Caco-2 (cell line): ENCODE results near the gene C3orf85. TPM values are rescaled to one million over a fixed set of nuclear protein-coding genes. Genes with fewer than 3 reads are reported as not detected.

Source experiments
- Bru-seq: library from RNA; stranded (reverse); fragments of 400-500 nt; gene quantifications from one replicate; lab custom pipeline; 2021; lab: Mats Ljungman, UMichigan
- BruChase-seq, 2 experiments: library from RNA; stranded (reverse); fragments of 400-500 nt; gene quantifications; one replicate each; lab custom pipeline; 2021; lab: Mats Ljungman, UMichigan
- BruUV-seq: library from RNA; stranded (reverse); fragments of 400-500 nt; replicated peaks from 2 replicates; lab custom pipeline; 2021; lab: Mats Ljungman, UMichigan
- CTCF ChIA-PET: fragments of 300-600 bp; sonication (Branson Sonifier 250); formaldehyde crosslinking; loops from one replicate; lab custom pipeline; 2022; ENCODE audit warnings: antibody characterized with exemption; lab: Charles Lee
- POLR2A ChIA-PET: fragments of 300-600 bp; sonication (Branson Sonifier 250); formaldehyde crosslinking; loops from one replicate; lab custom pipeline; 2022; ENCODE audit warnings: antibody characterized with exemption; lab: Charles Lee
- DNase-seq, 2 experiments: peaks; one replicate each; pipeline versions ENCODE4 v3.0.0 to v3.0.0-alpha.2; 2020 to 2022
- H3K27me3 ChIP-seq: replicated peaks from 2 replicates; pipeline ENCODE4 v1.6.0; 2011; ENCODE audit warnings: low read length; ENCODE audit not compliant: control insufficient read depth, insufficient read depth
- H3K36me3 ChIP-seq: 2 replicates; pipeline ENCODE4 v1.5.1; 2011; ENCODE audit warnings: low read length; ENCODE audit not compliant: control insufficient read depth, insufficient read depth
- H3K4me1 ChIP-seq: fragments of 250-450 bp; sonication (Bioruptor Pico); 2 replicates; pipeline ENCODE4 v1.5.1; 2020; ENCODE audit warnings: mild to moderate bottlenecking
- H3K4me3 ChIP-seq: 2 replicates; pipeline ENCODE4 v1.5.1; 2011; ENCODE audit warnings: low read depth, mild to moderate bottlenecking, control low read depth, low read length
- H3K9me3 ChIP-seq: fragments of 250-450 bp; sonication (Bioruptor Pico); 2 replicates; pipeline ENCODE4 v1.5.1; 2020; ENCODE audit warnings: mild to moderate bottlenecking, moderate library complexity
- H3K27ac Mint-ChIP-seq: one replicate; pipeline ENCODE4 v1.8.0; 2022; ENCODE audit warnings: mixed read lengths; ENCODE audit not compliant: unreplicated experiment
- H3K27me3 Mint-ChIP-seq: one replicate; pipeline ENCODE4 v1.8.0; 2022; ENCODE audit warnings: mixed read lengths; ENCODE audit not compliant: insufficient read depth, unreplicated experiment
- H3K36me3 Mint-ChIP-seq: one replicate; pipeline ENCODE4 v1.8.0; 2022; ENCODE audit warnings: mild to moderate bottlenecking, mixed read lengths; ENCODE audit not compliant: insufficient read depth, unreplicated experiment
- H3K4me1 Mint-ChIP-seq: one replicate; pipeline ENCODE4 v1.8.0; 2022; ENCODE audit warnings: low read depth, mixed read lengths; ENCODE audit not compliant: unreplicated experiment
- H3K4me3 Mint-ChIP-seq: one replicate; pipeline ENCODE4 v1.8.0; 2022; ENCODE audit warnings: mild to moderate bottlenecking, moderate library complexity, mixed read lengths; ENCODE audit not compliant: unreplicated experiment
- H3K9me3 Mint-ChIP-seq: one replicate; pipeline ENCODE4 v1.8.0; 2022; ENCODE audit warnings: mixed read lengths; ENCODE audit not compliant: unreplicated experiment
- CTCF ChIP-seq, 2 experiments: fragments of 200-600 bp in 1 of 2; IDR thresholded peaks; 1 replicate in 1 of 2; 2 replicates in 1 of 2; pipeline versions ENCODE4 v1.5.1 to v1.8.0; 2011 to 2022; ENCODE audit warnings: antibody characterized with exemption in 1 of 2, control low read depth in 1 of 2, inconsistent platforms in 1 of 2, low read depth in 1 of 2, low read length in 1 of 2, mild to moderate bottlenecking in 1 of 2, moderate library complexity in 1 of 2; ENCODE audit not compliant: insufficient read depth in 1 of 2, severe bottlenecking in 1 of 2, unreplicated experiment in 1 of 2
- intact Hi-C: fragments of 100-400 bp; cut with micrococcal nuclease; formaldehyde crosslinking; loops from one replicate; pipeline ENCODE4 v1.10.0; 2022; ENCODE audit not compliant: unreplicated experiment
- long read RNA-seq: library from polyadenylated mRNA; stranded (forward); transcript quantifications from one replicate; pipeline ENCODE4 v2.0.0, GENCODE V29; 2022
- total RNA-seq: library from RNA; stranded (reverse); gene quantifications from 2 replicates; pipeline ENCODE4 v1.2.3, GENCODE V29; 2022

The C3orf85 gene, protein sequence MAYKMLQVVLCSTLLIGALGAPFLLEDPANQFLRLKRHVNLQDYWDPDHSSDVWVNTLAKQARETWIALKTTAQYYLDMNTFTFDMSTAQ
- total RNA-seq, result 0.48 and 0.81 TPM in 2 replicates
- Bru-seq, nascent RNA, result percentile 42 among the genes with signal in this experiment
- BruChase-seq, experiment 1, labeled RNA remaining after a 2-hour chase, result percentile 25 among the genes with signal in this experiment
- BruChase-seq, experiment 2, labeled RNA remaining after a 6-hour chase, result percentile 17 among the genes with signal in this experiment
- long read RNA-seq, partial matches to known transcripts, result 0 of 1 reads
- long read RNA-seq, other reads (novel, unspliced or antisense), result 1 of 1 reads

- Mint-ChIP-seq H3K4me3 (no peak within 1 kb of the TSS), H3K27ac (no peak within 1 kb of the TSS), H3K9me3 (no peaks in the 10 kb centered on the region), H3K4me1 (peaks cover 6% of the 10 kb centered on the region), H3K36me3 (no peaks in the 10 kb centered on the region), H3K27me3 (no peaks in the 10 kb centered on the region)
- no peaks in the 10 kb centered on the region for H3K36me3 ChIP-seq
- ChIA-PET CTCF (no interaction called here), POLR2A (no interaction called here)
- H3K9me3 ChIP-seq, result no peaks in the 10 kb centered on the region
- DNase-seq, result no peak
- no peaks in the 10 kb centered on the region for H3K27me3 ChIP-seq
- no TSS peak for BruUV-seq
- peaks cover 7% of the 10 kb centered on the region; the same call in 1 of the 2 replicates for H3K4me1 ChIP-seq
- TF ChIP-seq CTCF (IDR thresholded peaks at IDR 0.05; ENCODE audit: insufficient read depth in 1 of 2, low read depth in 1 of 2, low read length in 1 of 2, severe bottlenecking in 1 of 2, unreplicated experiment in 1 of 2), result no peak
- no peak within 1 kb of the TSS for H3K4me3 ChIP-seq
- intact Hi-C loops, result no loop called here
These were observed at the start of gene C3orf85 for GRCh38 chr3:109136523-109136922. Gene C3orf85 (plus strand): TSS chr3:109136719. CDS start chr3:109136848, 129 bp downstream.

GRCh38 chr3:109089265-109089664 lies 47.3 kb upstream of the C3orf85 start:
- Mint-ChIP-seq H3K4me1 (no peaks in the 10 kb centered on the region), H3K36me3 (peaks cover 6% of the 10 kb centered on the region), H3K27me3 (peaks cover 20% of the 10 kb centered on the region), H3K9me3 (no peaks in the 10 kb centered on the region), H3K4me3 (no peak overlapping the region), H3K27ac (no peak overlapping the region)
- POLR2A ChIA-PET, result no interaction called here
- CTCF ChIA-PET, result no interaction called here
- no peaks in the 10 kb centered on the region for H3K36me3 ChIP-seq
- no peak for DNase-seq
- no peaks in the 10 kb centered on the region for H3K27me3 ChIP-seq
- BruUV-seq, result no TSS peak
- no peaks in the 10 kb centered on the region for H3K9me3 ChIP-seq
- TF ChIP-seq CTCF (IDR thresholded peaks at IDR 0.05; ENCODE audit: insufficient read depth in 1 of 2, low read depth in 1 of 2, low read length in 1 of 2, severe bottlenecking in 1 of 2, unreplicated experiment in 1 of 2), result no peak
- no peaks in the 10 kb centered on the region for H3K4me1 ChIP-seq
- intact Hi-C loops, result no loop called here
- H3K4me3 ChIP-seq, result no peak overlapping the region

DNA sequence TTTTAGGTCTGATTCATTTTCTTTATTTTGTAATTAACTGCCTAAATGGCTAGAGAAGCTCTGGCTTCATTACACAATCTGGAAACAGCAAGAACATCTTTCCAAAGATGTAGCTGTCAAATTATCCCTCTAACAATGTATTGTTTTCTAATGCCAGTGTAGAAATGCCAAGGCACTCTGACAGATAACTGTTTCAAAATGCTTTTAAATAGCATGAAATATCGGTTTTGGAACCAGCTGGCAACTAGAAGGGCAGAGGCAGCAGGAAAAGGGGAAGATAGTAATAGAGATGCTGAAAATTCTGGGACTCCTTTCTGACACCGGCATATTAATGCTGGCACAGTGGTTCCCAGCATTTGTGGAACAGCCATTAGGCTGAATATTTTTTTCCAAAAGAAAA lies 44.7 kb upstream of the C3orf85 start:
- Mint-ChIP-seq H3K4me1 (no peaks in the 10 kb centered on the region), H3K27ac (no peak overlapping the region), H3K9me3 (no peaks in the 10 kb centered on the region), H3K4me3 (no peak overlapping the region), H3K36me3 (no peaks in the 10 kb centered on the region), H3K27me3 (peaks cover 6% of the 10 kb centered on the region)
- DNase-seq, result no peak
- H3K27me3 ChIP-seq, result no peaks in the 10 kb centered on the region
- no peak overlapping the region for H3K4me3 ChIP-seq
- no peaks in the 10 kb centered on the region for H3K4me1 ChIP-seq
- TF ChIP-seq CTCF (IDR thresholded peaks at IDR 0.05; ENCODE audit: insufficient read depth in 1 of 2, low read depth in 1 of 2, low read length in 1 of 2, severe bottlenecking in 1 of 2, unreplicated experiment in 1 of 2), result no peak
- BruUV-seq, result no TSS peak
- POLR2A ChIA-PET, result no interaction called here
- no peaks in the 10 kb centered on the region for H3K36me3 ChIP-seq
- intact Hi-C loops, result loop anchor here (10.0 kb wide), 1 partner anchor 133 kb away; no protein-coding TSS in a partner anchor
- CTCF ChIA-PET, result no interaction called here
- H3K9me3 ChIP-seq, result no peaks in the 10 kb centered on the region
